Measurements from ENCODE around the gene GUF1.

Gene GUF1

DNA sequence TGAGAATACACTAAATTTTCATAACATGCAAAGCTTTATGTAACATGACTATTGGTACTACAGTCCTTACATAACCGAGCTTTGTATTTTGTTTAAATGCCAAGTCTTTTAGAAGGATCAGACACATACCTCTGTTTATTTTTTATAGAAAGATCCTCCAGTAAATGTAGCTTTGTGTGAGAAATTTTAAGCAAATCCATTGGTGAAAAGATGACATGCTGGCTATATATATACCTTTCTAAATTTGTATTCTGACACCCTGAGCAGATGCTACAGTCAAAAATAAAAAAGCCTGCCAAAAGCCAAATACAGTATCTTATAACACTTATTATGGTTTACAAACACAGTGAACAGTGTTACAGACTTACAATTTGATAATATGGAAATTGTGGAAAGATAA lies 26.8 kb upstream of the GUF1 start, which contains the start of gene YIPF7:
Gene YIPF7 (minus strand): TSS at position 201 of the 400 bp plus-strand sequence. CDS start 1,525 bp downstream, outside the sequence.
- TF ChIP-seq, protein P1, sequence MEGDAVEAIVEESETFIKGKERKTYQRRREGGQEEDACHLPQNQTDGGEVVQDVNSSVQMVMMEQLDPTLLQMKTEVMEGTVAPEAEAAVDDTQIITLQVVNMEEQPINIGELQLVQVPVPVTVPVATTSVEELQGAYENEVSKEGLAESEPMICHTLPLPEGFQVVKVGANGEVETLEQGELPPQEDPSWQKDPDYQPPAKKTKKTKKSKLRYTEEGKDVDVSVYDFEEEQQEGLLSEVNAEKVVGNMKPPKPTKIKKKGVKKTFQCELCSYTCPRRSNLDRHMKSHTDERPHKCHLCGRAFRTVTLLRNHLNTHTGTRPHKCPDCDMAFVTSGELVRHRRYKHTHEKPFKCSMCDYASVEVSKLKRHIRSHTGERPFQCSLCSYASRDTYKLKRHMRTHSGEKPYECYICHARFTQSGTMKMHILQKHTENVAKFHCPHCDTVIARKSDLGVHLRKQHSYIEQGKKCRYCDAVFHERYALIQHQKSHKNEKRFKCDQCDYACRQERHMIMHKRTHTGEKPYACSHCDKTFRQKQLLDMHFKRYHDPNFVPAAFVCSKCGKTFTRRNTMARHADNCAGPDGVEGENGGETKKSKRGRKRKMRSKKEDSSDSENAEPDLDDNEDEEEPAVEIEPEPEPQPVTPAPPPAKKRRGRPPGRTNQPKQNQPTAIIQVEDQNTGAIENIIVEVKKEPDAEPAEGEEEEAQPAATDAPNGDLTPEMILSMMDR (IDR thresholded peaks at IDR 0.05; ENCODE audit: insufficient read depth, low read length, missing control alignments): no peak
- CTCF ChIA-PET: no interaction called here

DNA sequence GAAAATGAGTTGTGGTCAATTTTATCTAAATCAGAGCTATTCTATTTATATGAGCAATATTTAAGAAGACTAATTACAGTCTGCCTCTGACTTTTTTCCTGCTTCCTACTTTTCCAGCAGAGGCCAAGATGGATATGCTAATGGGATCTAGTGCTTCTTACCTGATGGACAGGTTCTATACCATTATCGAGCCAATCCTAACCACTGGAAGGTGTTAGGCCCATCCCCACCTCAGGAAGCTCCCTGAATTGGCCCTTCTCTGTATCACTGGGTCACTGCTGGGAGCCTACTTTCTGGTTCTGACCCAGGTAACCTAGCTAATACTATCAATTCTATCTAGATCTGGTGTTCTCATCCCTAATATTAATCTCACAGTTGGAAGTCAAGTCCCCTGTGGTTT lies 26.2 kb upstream of the GUF1 start:
- CTCF ChIA-PET: no interaction called here
- TF ChIP-seq, protein P1 (IDR thresholded peaks at IDR 0.05; ENCODE audit: insufficient read depth, low read length, missing control alignments): no peak
- no peak for DNase-seq (ENCODE audit: low read depth, low spot score)
- POLR2A ChIA-PET: no interaction called here
- H3K4me3 ChIP-seq (ENCODE audit: low read depth, low read length): no peak overlapping the region

More for the DNA sequence above, 26.8 kb upstream of the GUF1 start, which contains the start of gene YIPF7:
- no peak within 1 kb of the TSS for H3K4me3 ChIP-seq (ENCODE audit: low read depth, low read length)
- DNase-seq (ENCODE audit: low read depth, low spot score): no peak
- POLR2A ChIA-PET: no interaction called here

DNA sequence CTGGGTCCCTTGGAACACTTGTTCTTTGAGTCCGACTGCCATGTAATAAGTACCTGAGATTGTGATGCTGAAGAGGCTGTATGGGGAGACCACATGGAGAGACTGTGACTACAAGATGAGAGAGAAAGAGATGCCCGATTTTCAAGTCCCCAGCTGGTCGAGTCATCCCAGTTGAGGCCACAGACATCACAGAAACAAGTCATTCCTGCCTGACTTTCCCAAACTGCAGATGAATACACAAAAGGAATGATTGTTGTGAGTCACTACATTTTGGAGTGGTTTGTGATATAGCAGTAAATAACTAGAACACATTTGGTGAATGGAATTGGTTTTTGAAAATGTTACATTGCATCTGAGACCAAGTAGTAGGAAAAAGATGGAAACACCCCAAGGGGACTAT lies 17.8 kb upstream of the GUF1 start:
- TF ChIP-seq, protein P1 (IDR thresholded peaks at IDR 0.05; ENCODE audit: insufficient read depth, low read length, missing control alignments): no peak
- POLR2A ChIA-PET: no interaction called here
- CTCF ChIA-PET: no interaction called here
- H3K4me3 ChIP-seq (ENCODE audit: low read depth, low read length): no peak overlapping the region
- no peak for DNase-seq (ENCODE audit: low read depth, low spot score)

DNA sequence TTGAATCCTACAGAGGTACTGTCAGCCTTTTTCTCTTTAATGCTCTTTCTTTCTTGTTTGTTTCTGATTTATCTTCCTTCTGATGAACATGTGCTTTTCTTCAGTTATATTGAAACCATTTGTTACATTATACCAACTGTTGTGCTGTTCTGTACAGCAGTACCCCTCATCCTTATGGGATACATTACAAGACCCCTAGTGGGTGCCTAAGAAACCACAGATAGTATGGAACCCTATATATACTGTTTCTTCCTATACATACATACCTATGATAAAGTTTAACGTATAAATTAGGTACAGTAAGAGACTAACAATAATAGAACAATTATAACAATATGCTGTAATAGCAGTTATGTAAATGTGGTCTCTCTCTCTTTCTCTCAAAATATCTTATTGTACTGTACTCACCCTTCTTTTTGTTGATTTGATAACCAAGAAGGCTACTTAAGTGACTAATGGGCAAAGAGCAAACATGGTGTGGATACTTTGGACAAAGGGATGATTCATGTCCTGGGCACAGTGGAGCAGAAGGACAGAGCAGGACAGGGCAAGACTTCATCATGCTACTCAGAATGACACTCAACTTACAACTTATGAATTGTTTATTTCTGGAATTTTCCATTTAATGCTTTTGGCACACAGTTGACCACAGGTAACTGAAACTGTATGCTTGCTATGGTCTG lies 16.1 kb upstream of the GUF1 start:
- CTCF ChIA-PET: no interaction called here
- TF ChIP-seq, protein P1 (IDR thresholded peaks at IDR 0.05; ENCODE audit: insufficient read depth, low read length, missing control alignments): no peak
- DNase-seq (ENCODE audit: low read depth, low spot score): no peak
- POLR2A ChIA-PET: no interaction called here
- no peak overlapping the region for H3K4me3 ChIP-seq (ENCODE audit: low read depth, low read length)

DNA sequence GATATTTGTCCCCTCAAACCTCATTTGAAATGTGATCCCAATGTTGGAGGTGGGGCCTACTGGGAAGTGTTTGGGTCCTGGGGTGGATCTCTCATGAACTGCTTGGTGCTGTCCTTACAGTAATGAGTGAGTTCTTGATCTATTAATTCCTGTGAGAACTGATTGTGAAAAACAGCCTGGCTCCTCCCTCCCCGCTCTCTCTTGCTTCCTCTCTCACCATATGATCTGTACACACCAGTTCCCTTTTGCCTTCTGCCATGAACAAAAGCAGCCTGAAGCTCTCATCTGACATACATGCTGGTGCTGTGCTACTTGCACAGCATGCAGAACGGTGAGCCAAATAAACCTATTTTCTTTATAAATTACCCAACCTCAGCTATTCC lies 15.6 kb upstream of the GUF1 start:
- no peak overlapping the region for H3K4me3 ChIP-seq (ENCODE audit: low read depth, low read length)
- POLR2A ChIA-PET: no interaction called here
- CTCF ChIA-PET: no interaction called here
- no peak for DNase-seq (ENCODE audit: low read depth, low spot score)
- TF ChIP-seq, protein P1 (IDR thresholded peaks at IDR 0.05; ENCODE audit: insufficient read depth, low read length, missing control alignments): no peak

DNA sequence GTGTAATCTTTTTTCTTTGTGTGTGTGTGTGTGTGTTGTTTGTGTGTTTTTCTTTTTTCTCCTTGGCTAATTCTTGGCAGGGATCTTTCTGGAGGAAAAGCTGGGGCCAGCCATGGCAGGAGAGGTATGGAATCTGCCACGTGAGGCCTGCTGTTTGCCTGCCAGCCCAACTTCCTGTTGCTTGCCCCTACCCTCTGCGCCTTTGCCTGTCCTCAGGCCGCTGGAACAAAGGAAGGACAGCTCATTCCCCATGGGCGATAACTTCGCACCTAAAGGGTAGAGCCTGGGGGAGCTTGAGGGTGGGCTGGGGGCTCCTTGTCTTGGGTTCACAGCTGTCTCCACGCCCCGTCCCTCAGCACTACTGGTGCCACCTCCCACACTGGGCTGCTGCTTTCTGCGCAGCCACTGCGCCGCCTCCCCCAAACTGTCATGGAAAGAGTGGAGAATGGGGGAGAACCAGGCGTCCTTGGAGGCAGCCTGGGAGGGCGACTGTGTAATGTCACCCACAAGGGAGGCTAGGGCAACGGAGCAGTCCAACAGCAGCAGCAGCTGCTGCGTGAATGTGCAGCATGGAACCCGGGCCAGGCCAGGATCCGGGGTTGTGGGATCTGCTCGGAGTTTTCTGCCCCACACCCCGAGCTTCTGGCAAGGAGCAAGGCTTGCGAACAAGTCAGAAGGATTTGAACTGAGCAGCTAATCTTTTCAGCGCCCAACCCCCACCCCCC lies 14.5 kb upstream of the GUF1 start:
- ChIA-PET CTCF (no interaction called here), POLR2A (no interaction called here)
- H3K4me3 ChIP-seq (ENCODE audit: low read depth, low read length): no peak overlapping the region
- no peak for DNase-seq (ENCODE audit: low read depth, low spot score)
- TF ChIP-seq, protein P1 (IDR thresholded peaks at IDR 0.05; ENCODE audit: insufficient read depth, low read length, missing control alignments): no peak
